Neural progenitor cell (in vitro differentiated cells): ENCODE measurements around the gene NAA25.

Experiments used
- CTCF ChIP-seq: fragments of 200-600 bp; sonication (generic); IDR thresholded peaks from 2 replicates; pipeline ENCODE4 v1.5.1; 2017; ENCODE audit warnings: antibody characterized with exemption, mild to moderate bottlenecking
- EZH2 ChIP-seq: fragments of 200-600 bp; sonication (generic); IDR thresholded peaks from 2 replicates; pipeline ENCODE4 v1.6.1; 2017; ENCODE audit warnings: antibody characterized with exemption, mild to moderate bottlenecking, moderate library complexity
- EZH2phosphoT487 ChIP-seq: fragments of 200-600 bp; sonication (generic); IDR thresholded peaks from 2 replicates; pipeline ENCODE4 v1.6.1; 2017; ENCODE audit warnings: antibody characterized with exemption

GRCh38 chr12:112131686-112132085 is 23.1 kb upstream of the NAA25 start:
- TF ChIP-seq CTCF (no peak), EZH2phosphoT487 (no peak), EZH2 (no peak)
